Smooth muscle cell of trachea (primary cell): ENCODE measurements around the gene THOC2. TPM values are rescaled to one million over a fixed set of nuclear protein-coding genes. Genes with fewer than 3 reads are reported as not detected.

Experiments used
- total RNA-seq: library from RNA; depleted of rRNA; stranded (reverse); fragments of >200 nt; gene quantifications from 2 replicates; pipeline ENCODE4 v1.2.1, GENCODE V29; 2014

Gene THOC2, protein sequence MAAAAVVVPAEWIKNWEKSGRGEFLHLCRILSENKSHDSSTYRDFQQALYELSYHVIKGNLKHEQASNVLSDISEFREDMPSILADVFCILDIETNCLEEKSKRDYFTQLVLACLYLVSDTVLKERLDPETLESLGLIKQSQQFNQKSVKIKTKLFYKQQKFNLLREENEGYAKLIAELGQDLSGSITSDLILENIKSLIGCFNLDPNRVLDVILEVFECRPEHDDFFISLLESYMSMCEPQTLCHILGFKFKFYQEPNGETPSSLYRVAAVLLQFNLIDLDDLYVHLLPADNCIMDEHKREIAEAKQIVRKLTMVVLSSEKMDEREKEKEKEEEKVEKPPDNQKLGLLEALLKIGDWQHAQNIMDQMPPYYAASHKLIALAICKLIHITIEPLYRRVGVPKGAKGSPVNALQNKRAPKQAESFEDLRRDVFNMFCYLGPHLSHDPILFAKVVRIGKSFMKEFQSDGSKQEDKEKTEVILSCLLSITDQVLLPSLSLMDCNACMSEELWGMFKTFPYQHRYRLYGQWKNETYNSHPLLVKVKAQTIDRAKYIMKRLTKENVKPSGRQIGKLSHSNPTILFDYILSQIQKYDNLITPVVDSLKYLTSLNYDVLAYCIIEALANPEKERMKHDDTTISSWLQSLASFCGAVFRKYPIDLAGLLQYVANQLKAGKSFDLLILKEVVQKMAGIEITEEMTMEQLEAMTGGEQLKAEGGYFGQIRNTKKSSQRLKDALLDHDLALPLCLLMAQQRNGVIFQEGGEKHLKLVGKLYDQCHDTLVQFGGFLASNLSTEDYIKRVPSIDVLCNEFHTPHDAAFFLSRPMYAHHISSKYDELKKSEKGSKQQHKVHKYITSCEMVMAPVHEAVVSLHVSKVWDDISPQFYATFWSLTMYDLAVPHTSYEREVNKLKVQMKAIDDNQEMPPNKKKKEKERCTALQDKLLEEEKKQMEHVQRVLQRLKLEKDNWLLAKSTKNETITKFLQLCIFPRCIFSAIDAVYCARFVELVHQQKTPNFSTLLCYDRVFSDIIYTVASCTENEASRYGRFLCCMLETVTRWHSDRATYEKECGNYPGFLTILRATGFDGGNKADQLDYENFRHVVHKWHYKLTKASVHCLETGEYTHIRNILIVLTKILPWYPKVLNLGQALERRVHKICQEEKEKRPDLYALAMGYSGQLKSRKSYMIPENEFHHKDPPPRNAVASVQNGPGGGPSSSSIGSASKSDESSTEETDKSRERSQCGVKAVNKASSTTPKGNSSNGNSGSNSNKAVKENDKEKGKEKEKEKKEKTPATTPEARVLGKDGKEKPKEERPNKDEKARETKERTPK (N-terminal part only)
- total RNA-seq: 47.0 and 80.6 TPM in 2 replicates

DNA sequence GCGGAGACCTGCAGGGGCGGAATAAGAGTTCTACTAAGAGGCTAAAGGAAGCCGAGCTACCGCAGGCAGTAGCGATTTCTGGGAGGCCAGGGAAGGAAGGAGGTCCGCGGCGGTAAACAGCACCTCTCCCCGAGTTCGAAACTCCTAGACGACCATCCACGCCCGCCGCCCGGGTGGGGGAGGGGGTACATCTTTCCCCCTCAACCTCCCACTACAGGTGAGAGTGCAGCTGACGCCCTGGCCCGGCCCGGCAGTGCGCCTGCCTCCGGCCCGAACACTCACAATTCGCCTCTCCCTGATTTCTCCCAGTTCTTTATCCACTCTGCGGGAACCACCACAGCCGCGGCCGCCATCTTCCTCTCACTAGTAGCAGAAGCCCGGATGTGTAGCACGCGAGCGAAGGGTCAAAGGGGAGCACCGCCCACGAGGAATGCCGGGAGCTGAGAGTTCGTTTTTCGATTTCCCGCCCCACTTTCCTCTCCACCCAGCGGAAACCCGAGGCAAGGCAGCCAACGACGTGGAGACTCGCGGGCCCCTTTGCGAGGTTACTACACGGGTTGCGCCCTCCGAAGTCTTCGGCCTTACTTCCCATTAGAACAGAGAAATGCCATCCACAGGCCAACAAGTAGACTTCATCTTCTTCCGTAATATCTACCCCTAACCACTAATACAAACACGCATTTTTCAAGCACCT is at the start of gene THOC2:
TSS of gene THOC2 (minus strand) at position 383 of the 694 bp plus-strand sequence. CDS start at position 353, 30 bp downstream.

Other genes starting within 250 kb of the THOC2 start
- 26.1 and 33.3 TPM in 2 replicates for gene XIAP, start 127.0 kb upstream of the THOC2 start, total RNA-seq
- gene STAG2, start 228.7 kb upstream of the THOC2 start, total RNA-seq: 69.3 and 114 TPM in 2 replicates